ENCODE results near the gene GLS2. TPM values are rescaled to one million over a fixed set of nuclear protein-coding genes. Genes with fewer than 3 reads are reported as not detected.

The GLS2 gene
- total RNA-seq, result not detected in 2 replicates

GRCh38 chr12:56488041-56488955, at the start of gene GLS2:
Gene GLS2, minus strand, starts transcription at chr12:56488161. Its CDS starts 43 bp downstream, at chr12:56488118.

GRCh38 chr12:56521590-56522371, 33.8 kb upstream of the GLS2 start, which contains the start of gene RBMS2:
Gene RBMS2, plus strand, starts transcription at chr12:56521820. Its CDS starts 204 bp downstream, at chr12:56522024.

GRCh38 chr12:56468216-56469006, 19.6 kb downstream of the GLS2 start, which contains the start of gene SPRYD4:
Gene SPRYD4, plus strand, starts transcription at chr12:56468578. Its CDS starts 14 bp downstream, at chr12:56468592.

GRCh38 chr12:56454557-56454956, 33.4 kb downstream of the GLS2 start, which contains the start of gene MIP:
Gene MIP, minus strand, starts transcription at chr12:56454657. Its CDS starts 44 bp downstream, at chr12:56454613.

GRCh38 chr12:56448860-56449621, 38.9 kb downstream of the GLS2 start, which contains the start of gene TIMELESS:
Gene TIMELESS, minus strand, starts transcription at chr12:56449426. Its CDS starts 15,256 bp downstream, at chr12:56434170.

Other genes with a start within 250 kb of the GLS2 start
- gene ANKRD52, start 229.8 kb downstream of the GLS2 start, total RNA-seq, result 9.3 and 13.0 TPM in 2 replicates
- gene COQ10A, start 221.2 kb downstream of the GLS2 start, total RNA-seq, result 9.1 and 13.2 TPM in 2 replicates
- 122 and 135 TPM in 2 replicates for gene CS, start 187.8 kb downstream of the GLS2 start, total RNA-seq
- 143 and 145 TPM in 2 replicates for gene CNPY2, start 172.2 kb downstream of the GLS2 start, total RNA-seq
- 4.9 and 14.9 TPM in 2 replicates for gene PAN2, start 154.2 kb downstream of the GLS2 start, total RNA-seq
- 0.32 TPM in 1 of 2 replicates, not detected in the other for gene IL23A, start 149.3 kb downstream of the GLS2 start, total RNA-seq
- gene STAT2, start 128.1 kb downstream of the GLS2 start, total RNA-seq, result 83.2 and 175 TPM in 2 replicates
- gene APOF, start 125.3 kb downstream of the GLS2 start, total RNA-seq, result not detected in 2 replicates
- gene TIMELESS, start 38.7 kb downstream of the GLS2 start, total RNA-seq, result 10.7 and 17.3 TPM in 2 replicates
- gene MIP, start 33.5 kb downstream of the GLS2 start, total RNA-seq, result not detected in 2 replicates
- 1.3 and 2.1 TPM in 2 replicates for gene SPRYD4, start 19.6 kb downstream of the GLS2 start, total RNA-seq
- 11.7 and 20.7 TPM in 2 replicates for gene RBMS2, start 33.7 kb upstream of the GLS2 start, total RNA-seq
- gene BAZ2A, start 142.2 kb upstream of the GLS2 start, total RNA-seq, result 15.0 and 15.3 TPM in 2 replicates
- gene ATP5F1B, start 157.8 kb upstream of the GLS2 start, total RNA-seq, result 567 and 603 TPM in 2 replicates
- 86.4 and 116 TPM in 2 replicates for gene PTGES3, start 200.1 kb upstream of the GLS2 start, total RNA-seq
- gene NACA, start 237.1 kb upstream of the GLS2 start, total RNA-seq, result 1,167 and 1,292 TPM in 2 replicates